ENCODE results near the gene MANEA. TPM values are rescaled to one million over a fixed set of nuclear protein-coding genes. Genes with fewer than 3 reads are reported as not detected.

The MANEA gene
- total and polyA plus RNA-seq, 2 of the 13 experiments (the other 11 are each of a cell fraction or from before 2014, with no cell fraction given), result 10.0 to 10.9 TPM

DNA sequence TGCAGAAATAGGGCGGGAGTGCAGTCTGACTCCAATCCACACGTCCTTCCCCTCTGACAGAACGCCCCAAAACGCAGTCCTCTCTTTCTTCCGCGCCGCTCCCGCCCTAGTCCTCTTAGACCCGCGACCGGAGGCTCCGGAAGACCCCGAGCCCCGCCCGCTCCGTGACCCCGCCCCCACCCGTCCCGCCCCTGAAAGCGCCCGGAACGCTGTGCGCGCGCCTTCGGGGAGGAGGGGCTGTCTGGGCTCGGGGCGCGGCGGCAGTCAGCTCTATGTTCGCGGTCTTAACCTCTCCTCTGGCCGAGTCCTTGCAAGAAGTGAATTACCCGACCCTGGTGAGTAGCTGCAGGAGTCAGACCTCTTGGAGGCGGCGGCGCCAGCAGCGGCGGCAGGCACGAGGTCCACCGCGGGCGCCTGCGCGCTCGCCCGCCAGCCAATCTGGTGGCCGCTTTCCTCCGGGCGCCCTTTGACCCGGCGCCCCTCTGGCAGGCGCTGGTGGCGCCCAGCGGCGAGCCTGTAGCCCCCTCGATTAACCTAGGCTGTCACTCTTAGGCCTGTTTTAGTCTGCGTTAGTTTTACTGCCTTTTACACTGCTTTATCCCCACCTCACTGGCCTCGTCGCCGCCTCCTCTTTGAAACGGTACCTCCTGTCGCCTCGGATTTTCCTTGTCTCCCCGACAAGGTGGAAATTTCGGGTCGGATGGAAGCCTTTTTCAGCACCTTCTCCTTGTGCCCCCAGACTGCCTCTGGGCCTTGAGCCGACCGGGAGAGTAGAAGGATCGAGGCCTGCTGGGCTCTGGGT, at the start of gene MANEA (continued):
- TF ChIP-seq ZNF280B (CRISPR knock-in tag; IDR thresholded peaks at IDR 0.05; ENCODE audit: borderline replicate concordance) (peak; percentile 27; the same call in 1 of the 2 replicates), ZNF7 (CRISPR knock-in tag; IDR thresholded peaks at IDR 0.05) (no peak), KDM1A (CRISPR knock-in tag; IDR thresholded peaks at IDR 0.05) (no peak), HMG20B (CRISPR knock-in tag; conservative IDR thresholded peaks at IDR 0.05) (no peak), ZIK1 (CRISPR knock-in tag; IDR thresholded peaks at IDR 0.05; ENCODE audit: borderline replicate concordance, low read depth) (no peak), ZNF713 (CRISPR knock-in tag; IDR thresholded peaks at IDR 0.05) (0 out of 2 replicates have a peak, but pooled peaks have one; percentile 88), HDAC2 (CRISPR knock-in tag; IDR thresholded peaks at IDR 0.05) (peak; percentile 8; the same call in 1 of the 2 replicates), MIER2 (CRISPR knock-in tag; IDR thresholded peaks at IDR 0.05) (no peak), ZNF724P (CRISPR knock-in tag; IDR thresholded peaks at IDR 0.05; ENCODE audit: borderline replicate concordance) (peak; percentile 64; the same call in 1 of the 2 replicates), GFI1 (CRISPR knock-in tag; IDR thresholded peaks at IDR 0.05; ENCODE audit: borderline replicate concordance) (no peak), SMYD3 (CRISPR knock-in tag; IDR thresholded peaks at IDR 0.05) (no peak), HHEX (CRISPR knock-in tag; IDR thresholded peaks at IDR 0.05) (no peak), ZSCAN30 (CRISPR knock-in tag; IDR thresholded peaks at IDR 0.05) (no peak), RNF2 (conservative IDR thresholded peaks at IDR 0.05; ENCODE audit: low read depth) (peak; percentile 93; the same call in 1 of the 2 replicates), ZNF225 (CRISPR knock-in tag; IDR thresholded peaks at IDR 0.05) (peak; percentile 78; the same call in 1 of the 2 replicates), ZNF460 (CRISPR knock-in tag; IDR thresholded peaks at IDR 0.05; ENCODE audit: borderline replicate concordance) (peak; percentile 37; the same call in 1 of the 2 replicates), ZNF207 (IDR thresholded peaks at IDR 0.05; ENCODE audit: borderline replicate concordance) (no peak), ELF4 (CRISPR knock-in tag; IDR thresholded peaks at IDR 0.05; ENCODE audit: borderline replicate concordance) (no peak), ERF (CRISPR knock-in tag; IDR thresholded peaks at IDR 0.05) (no peak; the same call in 1 of the 2 replicates), ZNF589 (CRISPR knock-in tag; conservative IDR thresholded peaks at IDR 0.05) (no peak), HNRNPL (IDR thresholded peaks at IDR 0.05; ENCODE audit: low read depth, low read length) (no peak), ZNF160 (CRISPR knock-in tag; IDR thresholded peaks at IDR 0.05) (peak; percentile 41; the same call in 1 of the 2 replicates), ZFP37 (CRISPR knock-in tag; IDR thresholded peaks at IDR 0.05; ENCODE audit: borderline replicate concordance) (no peak), ADNP (CRISPR knock-in tag; IDR thresholded peaks at IDR 0.05) (no peak), EZH2 (conservative IDR thresholded peaks at IDR 0.05; ENCODE audit: low read depth, low read length) (no peak), ZNF562 (CRISPR knock-in tag; IDR thresholded peaks at IDR 0.05; ENCODE audit: borderline replicate concordance) (no peak), SRF (IDR thresholded peaks at IDR 0.05; ENCODE audit: low read depth, low read length) (no peak), ESRRA (CRISPR knock-in tag; IDR thresholded peaks at IDR 0.05; ENCODE audit: low read depth) (no peak), ZNF615 (CRISPR knock-in tag; IDR thresholded peaks at IDR 0.05; ENCODE audit: borderline replicate concordance) (no peak)
- TF ChIP-seq, protein P1, sequence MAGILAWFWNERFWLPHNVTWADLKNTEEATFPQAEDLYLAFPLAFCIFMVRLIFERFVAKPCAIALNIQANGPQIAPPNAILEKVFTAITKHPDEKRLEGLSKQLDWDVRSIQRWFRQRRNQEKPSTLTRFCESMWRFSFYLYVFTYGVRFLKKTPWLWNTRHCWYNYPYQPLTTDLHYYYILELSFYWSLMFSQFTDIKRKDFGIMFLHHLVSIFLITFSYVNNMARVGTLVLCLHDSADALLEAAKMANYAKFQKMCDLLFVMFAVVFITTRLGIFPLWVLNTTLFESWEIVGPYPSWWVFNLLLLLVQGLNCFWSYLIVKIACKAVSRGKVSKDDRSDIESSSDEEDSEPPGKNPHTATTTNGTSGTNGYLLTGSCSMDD (CRISPR knock-in tag; IDR thresholded peaks at IDR 0.05), result no peak
- TF ChIP-seq, protein P2, sequence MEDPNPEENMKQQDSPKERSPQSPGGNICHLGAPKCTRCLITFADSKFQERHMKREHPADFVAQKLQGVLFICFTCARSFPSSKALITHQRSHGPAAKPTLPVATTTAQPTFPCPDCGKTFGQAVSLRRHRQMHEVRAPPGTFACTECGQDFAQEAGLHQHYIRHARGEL (CRISPR knock-in tag; IDR thresholded peaks at IDR 0.05), result no peak

Data from HepG2 (cell line).